CD4-positive, alpha-beta T cell (primary cell): ENCODE results near the gene MS4A5. TPM values are rescaled to one million over a fixed set of nuclear protein-coding genes. Genes with fewer than 3 reads are reported as not detected.

ENCODE experiments used
- ATAC-seq: fragments of 200-7000 bp; cut with Tn5 transposase; one replicate; pipeline ENCODE4 v1.10.0; 2022; ENCODE audit warnings: mild to moderate bottlenecking; ENCODE audit not compliant: poor library complexity
- CTCF ChIA-PET: fragments of 350-600 bp; sonication (Branson Sonifier 250); formaldehyde crosslinking; loops from one replicate; lab custom pipeline; 2021; ENCODE audit warnings: antibody characterized with exemption, inconsistent platforms; lab: Charles Lee
- POLR2A ChIA-PET: fragments of 350-600 bp; sonication (Branson Sonifier 250); formaldehyde crosslinking; loops from one replicate; lab custom pipeline; 2021; ENCODE audit warnings: antibody characterized with exemption, inconsistent platforms; lab: Charles Lee
- DNase-seq, 14 experiments: peaks; one replicate each; pipeline ENCODE4 v3.0.0-alpha.2; 2013 to 2020; ENCODE audit warnings: mixed read lengths in 2 of 14
- H3K27ac ChIP-seq, 2 donors: one replicate each; pipeline versions ENCODE4 v1.5.1 to v1.7.0; 2013; ENCODE audit warnings: low read length in 2 of 2, low read depth in 1 of 2, mild to moderate bottlenecking in 1 of 2
- H3K27me3 ChIP-seq, 2 experiments: 1 replicate in 1 of 2; 2 replicates in 1 of 2; pipeline versions ENCODE4 v1.6.1 to v1.7.0; 2013; ENCODE audit warnings: low read length in 2 of 2, control low read depth in 1 of 2, mild to moderate bottlenecking in 1 of 2, moderate library complexity in 1 of 2; ENCODE audit not compliant: insufficient read depth in 2 of 2, control insufficient read depth in 1 of 2
- H3K36me3 ChIP-seq: one replicate; pipeline ENCODE4 v1.6.1; 2013; ENCODE audit warnings: low read length, control low read depth; ENCODE audit not compliant: insufficient read depth
- H3K4me1 ChIP-seq: one replicate; pipeline ENCODE4 v1.6.1; 2013; ENCODE audit warnings: low read length, control low read depth; ENCODE audit not compliant: insufficient read depth
- H3K4me3 ChIP-seq: one replicate; pipeline ENCODE4 v1.5.1; 2013; ENCODE audit warnings: mild to moderate bottlenecking, low read length, moderate library complexity
- H3K9me3 ChIP-seq, 2 experiments: 1 replicate in 1 of 2; 2 replicates in 1 of 2; pipeline versions ENCODE4 v1.6.1 to v1.7.0; 2013; ENCODE audit warnings: low read length in 2 of 2, mild to moderate bottlenecking in 2 of 2, control low read depth in 1 of 2, moderate library complexity in 1 of 2; ENCODE audit not compliant: control insufficient read depth in 1 of 2, insufficient read depth in 1 of 2
- H3K27ac Mint-ChIP-seq: one replicate; pipeline ENCODE4 v1.8.0; 2020; ENCODE audit warnings: mixed read lengths
- H3K27me3 Mint-ChIP-seq: one replicate; pipeline ENCODE4 v1.8.0; 2021; ENCODE audit warnings: mixed read lengths
- H3K36me3 Mint-ChIP-seq: one replicate; pipeline ENCODE4 v1.8.0; 2021; ENCODE audit warnings: low read depth, mixed read lengths
- H3K4me1 Mint-ChIP-seq: one replicate; pipeline ENCODE4 v1.8.0; 2021; ENCODE audit warnings: low read depth, mixed read lengths
- H3K4me3 Mint-ChIP-seq: one replicate; pipeline ENCODE4 v1.8.0; 2020; ENCODE audit warnings: mild to moderate bottlenecking, mixed read lengths
- H3K9me3 Mint-ChIP-seq: one replicate; pipeline ENCODE4 v1.8.0; 2020; ENCODE audit warnings: mixed read lengths
- CTCF ChIP-seq: fragments of 200-600 bp; IDR thresholded peaks from one replicate; pipeline ENCODE4 v1.8.0; 2022; ENCODE audit warnings: antibody characterized with exemption, mild to moderate bottlenecking
- intact Hi-C, 2 experiments: fragments of 100-400 bp; cut with DNase I in 1 of 2; cut with micrococcal nuclease in 1 of 2; formaldehyde crosslinking; loops; one replicate each; pipeline versions ENCODE4 v1.15.1 to v1.9.0; 2023 to 2025; cut with DNase I, micrococcal nuclease
- total RNA-seq, 174 experiments: library from RNA in 2 of 174; stranded (reverse) in 2 of 174; gene quantifications; one replicate each; pipeline ENCODE4 v1.2.3 and lab custom pipeline; 2021 to 2026

Gene MS4A5
- total RNA-seq, 2 experiments from 2014 or later: not detected

- no peaks in the 10 kb centered on the region for H3K27me3 ChIP-seq
- intact Hi-C loops: no loop called here
- H3K4me1 ChIP-seq: no peaks in the 10 kb centered on the region
- no peak for TF ChIP-seq CTCF
- DNase-seq (peak in 2 of 14 experiments; percentile 7 to 12), ATAC-seq (no peak)
- H3K36me3 Mint-ChIP-seq: no peaks in the 10 kb centered on the region
- H3K27me3 Mint-ChIP-seq: peaks cover 5% of the 10 kb centered on the region
- POLR2A ChIA-PET: no interaction called here
- H3K9me3 ChIP-seq: no peaks in the 10 kb centered on the region
- no peaks in the 10 kb centered on the region for H3K4me1 Mint-ChIP-seq
- H3K4me3 Mint-ChIP-seq: no peak overlapping the region
- no peak overlapping the region for H3K27ac ChIP-seq
- CTCF ChIA-PET: interaction anchor here (1.1 kb wide), 1 partner anchor 12 kb away, joined by 3 read pairs; no protein-coding TSS in a partner anchor
- no peaks in the 10 kb centered on the region for H3K9me3 Mint-ChIP-seq
- H3K36me3 ChIP-seq: no peaks in the 10 kb centered on the region
- no peak overlapping the region for H3K27ac Mint-ChIP-seq
- no peak overlapping the region for H3K4me3 ChIP-seq
These were observed 47.7 kb downstream of the MS4A5 start for GRCh38 chr11:60477035-60477445.

GRCh38 chr11:60482361-60482760 is 53.0 kb downstream of the MS4A5 start:
- DNase-seq (peak in 2 of 14 experiments; percentile 5 to 13), ATAC-seq (no peak)
- H3K4me1 ChIP-seq: no peaks in the 10 kb centered on the region
- TF ChIP-seq CTCF: no peak
- no peaks in the 10 kb centered on the region for H3K27me3 ChIP-seq
- ChIA-PET POLR2A (no interaction called here), CTCF (no interaction called here)
- no peaks in the 10 kb centered on the region for H3K27me3 Mint-ChIP-seq
- no peak overlapping the region for H3K27ac ChIP-seq
- intact Hi-C loops: loop anchor here in 1 of 2 experiments (5.0 kb wide), 1 partner anchor 120 kb away; no protein-coding TSS in a partner anchor
- peaks cover 4% of the 10 kb centered on the region for H3K4me1 Mint-ChIP-seq
- no peak overlapping the region for H3K27ac Mint-ChIP-seq
- no peak overlapping the region for H3K4me3 Mint-ChIP-seq
- no peaks in the 10 kb centered on the region for H3K9me3 ChIP-seq
- H3K36me3 ChIP-seq: no peaks in the 10 kb centered on the region
- H3K9me3 Mint-ChIP-seq: no peaks in the 10 kb centered on the region
- no peak overlapping the region for H3K4me3 ChIP-seq
- H3K36me3 Mint-ChIP-seq: no peaks in the 10 kb centered on the region

- Mint-ChIP-seq H3K36me3 (no peaks in the 10 kb centered on the region), H3K4me1 (peaks cover 4% of the 10 kb centered on the region), H3K27me3 (no peaks in the 10 kb centered on the region), H3K27ac (no peak overlapping the region), H3K4me3 (no peak overlapping the region), H3K9me3 (no peaks in the 10 kb centered on the region)
- intact Hi-C loops: loop anchor here in 1 of 2 experiments (5.0 kb wide), 1 partner anchor 124 kb away; no protein-coding TSS in a partner anchor
- Histone ChIP-seq H3K4me1 (no peaks in the 10 kb centered on the region), H3K4me3 (no peak overlapping the region), H3K27ac (no peak overlapping the region), H3K9me3 (no peaks in the 10 kb centered on the region), H3K27me3 (no peaks in the 10 kb centered on the region), H3K36me3 (no peaks in the 10 kb centered on the region)
- ChIA-PET POLR2A (no interaction called here), CTCF (no interaction called here)
- DNase-seq (peak in 3 of 14 experiments; percentile 36 to 50 (median 38)), ATAC-seq (peak; percentile 34)
- no peak for TF ChIP-seq CTCF
These were observed 56.6 kb downstream of the MS4A5 start for GRCh38 chr11:60485987-60486386.
